Activated CD4-positive, alpha-beta T cell treated with anti-CD3 and anti-CD28 coated beads, Interleukin-2, amount 50 U/mL, for 48 hours (primary cell): Measurements from ENCODE around the gene FOXA1.

Source experiments
- DNase-seq, 2 experiments: peaks; one replicate each; pipeline ENCODE4 v3.0.0-alpha.2; 2020

The FOXA1 gene

DNA sequence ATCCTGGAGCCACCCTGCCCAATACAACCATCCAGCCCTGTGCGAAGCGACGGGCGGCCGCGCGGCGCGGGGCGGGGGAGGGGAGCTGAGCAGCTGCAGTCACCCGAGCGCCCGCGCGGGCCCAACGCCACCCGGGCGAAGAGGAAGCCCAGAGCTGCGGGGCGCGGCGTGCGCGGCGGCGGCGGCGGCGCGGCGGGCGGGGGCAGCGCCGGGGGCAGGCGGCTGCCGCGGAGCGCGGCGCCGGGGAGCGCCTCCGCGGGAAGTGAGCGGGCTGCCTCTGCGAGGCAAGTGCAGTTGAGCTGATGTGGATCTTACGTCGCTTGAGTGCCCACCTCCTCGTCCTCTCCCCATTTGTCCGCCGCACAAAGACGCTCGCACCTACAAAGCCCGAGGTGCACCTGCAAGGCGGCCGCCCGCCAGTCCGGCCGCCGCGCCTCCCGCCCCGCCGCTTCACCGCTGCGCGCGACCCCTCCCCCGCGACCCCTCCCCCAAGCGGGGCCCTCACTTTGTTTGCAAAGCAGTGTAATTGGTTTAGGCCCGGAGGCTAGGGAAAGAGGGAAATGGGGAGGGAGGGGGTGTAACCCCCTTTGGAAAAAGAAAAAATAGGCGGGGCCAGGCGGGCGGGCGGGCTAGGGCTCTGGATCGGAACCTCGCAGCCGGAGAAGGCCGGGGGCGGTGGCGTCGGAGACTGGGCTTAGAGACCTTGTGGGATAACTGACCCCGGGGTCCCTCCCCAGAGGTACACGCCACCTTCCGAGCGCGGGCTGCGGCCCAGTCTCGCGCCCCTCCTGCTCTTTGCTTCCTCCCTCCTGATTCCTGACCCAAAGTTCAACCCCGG is at the start of gene FOXA1, which contains the start of gene TTC6:
TSS of gene FOXA1 (minus strand) at position 279 of the 838 bp plus-strand sequence. CDS start at position 2, 277 bp downstream.
TSS of gene TTC6 (plus strand) at position 659 of the 838 bp plus-strand sequence. CDS start 26,436 bp downstream, outside the sequence.
- no peak for DNase-seq

DNA sequence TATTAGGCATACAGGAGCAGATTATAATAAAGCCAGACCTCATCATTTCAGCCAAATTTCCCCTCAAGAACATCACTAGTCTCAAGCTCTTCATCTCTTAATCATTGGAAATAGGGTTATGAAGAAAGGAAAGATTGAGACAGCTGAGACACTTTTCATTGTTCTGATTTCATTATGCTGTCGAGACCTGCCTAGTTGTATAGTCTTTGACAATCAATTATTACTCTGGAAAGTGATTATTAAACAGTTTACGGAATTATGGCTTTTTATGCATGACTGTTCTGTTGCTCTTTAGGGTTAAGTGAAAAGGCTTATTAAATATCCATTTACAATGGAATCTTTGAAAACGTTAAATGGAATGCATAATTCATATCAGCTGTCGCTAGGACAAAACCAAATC is 48.7 kb upstream of the FOXA1 start:
- no peak for DNase-seq

DNA sequence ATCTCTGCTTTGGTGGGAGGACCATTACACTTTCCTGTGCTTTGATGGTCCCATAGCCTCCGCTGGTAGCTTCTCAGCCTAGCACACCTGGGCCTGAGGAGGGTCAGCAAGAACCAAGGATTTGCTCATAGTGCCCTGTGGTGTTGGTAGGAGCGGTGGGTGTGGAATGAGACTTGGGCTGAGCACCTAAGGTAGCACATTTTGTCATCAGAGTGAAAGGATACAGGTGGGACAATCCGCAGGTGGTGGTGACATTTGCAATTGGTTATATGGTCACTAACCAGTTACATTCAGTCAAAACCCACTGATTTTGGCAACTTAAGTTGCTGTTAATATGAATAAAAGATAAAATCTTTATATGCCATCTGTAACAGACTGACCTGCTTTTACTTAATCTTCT is 47.1 kb upstream of the FOXA1 start:
- no peak for DNase-seq

GRCh38 chr14:37641117-37641516 is 46.1 kb upstream of the FOXA1 start:
- DNase-seq: no peak

GRCh38 chr14:37638599-37638998 is 43.5 kb upstream of the FOXA1 start:
- no peak for DNase-seq

GRCh38 chr14:37637341-37637740 is 42.3 kb upstream of the FOXA1 start:
- DNase-seq: no peak

DNA sequence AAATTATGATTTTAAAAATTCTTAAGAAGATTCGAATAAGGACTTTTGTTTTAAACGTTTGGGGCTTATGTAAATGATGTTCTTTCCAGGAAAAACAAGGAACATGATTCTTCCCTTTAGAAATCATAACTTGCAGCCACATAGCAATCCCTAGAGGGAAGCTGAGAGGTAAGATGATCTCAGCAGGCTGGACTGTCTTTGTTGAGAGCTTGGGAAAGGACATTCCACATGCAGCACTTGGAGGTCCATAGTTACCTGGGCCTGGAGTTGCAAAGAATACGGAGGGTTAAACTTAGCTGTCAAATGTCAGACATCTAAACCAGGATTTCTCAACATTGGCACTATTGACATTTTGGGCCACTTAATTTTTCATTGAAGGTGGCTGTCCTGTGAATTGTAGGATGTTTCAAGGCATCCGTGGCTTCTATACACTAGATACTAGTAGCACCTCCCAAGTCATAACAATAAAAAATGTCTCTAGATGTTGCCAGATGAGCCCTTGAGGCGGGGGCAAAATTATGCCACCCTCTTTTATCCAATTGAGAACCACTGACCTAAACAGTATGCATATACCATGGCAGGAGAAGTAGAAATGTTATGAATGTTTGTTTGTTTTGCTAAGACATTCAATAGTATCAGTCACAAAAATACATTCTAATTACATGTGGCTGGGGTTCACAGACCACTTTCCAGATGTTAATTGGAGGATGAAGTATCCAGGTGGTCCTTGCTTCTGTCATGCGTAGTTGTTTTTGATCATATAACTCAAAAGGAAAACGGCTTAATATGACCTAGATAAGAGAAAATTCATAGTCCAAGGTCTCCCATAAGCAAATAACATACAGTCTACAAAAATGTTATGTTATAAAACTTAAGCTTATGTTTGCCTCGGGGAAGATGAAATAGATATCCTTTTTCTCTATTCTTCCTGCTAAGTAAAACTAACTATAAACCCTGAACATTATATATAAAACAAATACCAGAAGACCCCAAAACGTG is 30.8 kb upstream of the FOXA1 start:
- DNase-seq: no peak

- no peak for DNase-seq
These were observed 28.9 kb upstream of the FOXA1 start for GRCh38 chr14:37623971-37624370.

DNA sequence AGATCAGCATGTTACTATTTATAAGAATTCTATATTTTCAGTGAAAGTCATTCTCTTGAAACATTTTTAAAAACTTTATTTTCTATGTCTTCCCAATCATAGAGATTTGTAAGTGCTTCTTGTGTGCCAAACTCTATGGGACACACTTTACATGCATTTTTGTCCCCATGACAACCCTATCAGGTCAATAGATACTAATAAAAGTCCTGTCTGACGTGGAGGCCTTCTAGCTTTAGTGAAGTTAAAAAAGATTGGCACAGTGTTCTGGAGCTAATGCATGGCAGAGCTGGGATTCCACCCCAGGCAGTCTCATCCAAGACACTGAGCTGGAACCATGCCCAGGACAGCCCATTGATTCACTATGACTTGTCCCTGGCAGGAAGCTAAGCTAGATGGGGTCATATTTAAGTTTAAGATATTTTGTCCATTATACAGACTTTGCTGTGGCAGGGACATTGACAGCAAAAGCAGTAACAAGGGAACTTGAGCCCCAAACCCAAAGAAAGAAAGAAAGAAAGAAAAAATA is 28.4 kb upstream of the FOXA1 start:
- no peak for DNase-seq

DNA sequence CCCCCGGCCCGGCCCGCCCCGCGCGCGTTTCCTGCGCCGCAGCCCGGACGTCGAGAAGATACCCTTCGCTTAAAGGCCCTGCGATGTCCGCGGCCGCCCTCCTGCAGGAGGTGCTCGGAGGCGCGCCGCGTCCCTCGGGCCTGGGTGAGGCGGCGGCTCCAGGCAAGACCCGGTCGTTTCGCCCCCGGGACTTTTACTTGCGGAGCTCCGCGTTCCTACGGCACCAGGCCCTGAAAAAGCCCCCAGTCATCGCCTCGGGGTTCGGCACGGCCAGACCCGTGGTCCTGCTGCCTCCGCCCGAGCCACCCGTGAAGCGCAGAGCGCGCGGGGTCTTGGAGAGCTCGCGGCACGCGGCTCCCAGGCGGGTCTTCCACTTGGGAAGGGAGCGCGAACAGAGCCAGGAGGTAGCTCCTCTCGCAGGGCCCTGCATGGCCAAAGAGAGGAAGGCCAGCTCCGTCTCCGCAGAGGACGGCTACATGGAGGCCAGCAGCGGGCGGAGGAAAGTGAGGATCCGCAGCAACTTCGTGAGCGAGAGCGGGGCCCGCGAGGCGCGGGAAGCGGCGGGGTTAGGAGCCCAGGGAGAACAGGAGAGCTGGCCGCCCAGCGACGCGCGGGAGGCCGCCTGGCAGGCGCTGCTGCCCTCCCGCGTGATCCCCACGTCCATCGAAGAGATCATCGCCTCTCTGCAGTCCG is 27.3 kb upstream of the FOXA1 start:
- DNase-seq: no peak

DNA sequence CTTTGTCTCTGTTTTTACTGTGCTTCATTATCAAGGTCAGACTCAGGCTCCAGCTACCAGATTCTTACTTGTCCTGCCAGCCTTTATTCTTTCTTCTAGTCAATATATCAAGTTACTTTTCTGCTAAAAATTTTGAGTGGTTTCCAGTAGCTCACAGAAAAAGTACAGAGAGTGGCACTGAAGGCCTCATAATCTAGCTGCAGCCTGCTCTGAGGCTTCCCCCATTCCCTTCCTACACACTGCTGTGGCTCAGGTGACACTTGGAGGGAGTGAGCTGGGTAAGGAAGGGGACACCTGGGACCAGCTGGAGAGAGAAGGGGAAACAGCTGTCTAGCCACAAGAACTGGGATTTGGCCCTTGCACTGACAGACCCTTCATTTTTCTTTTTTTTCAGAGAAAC is 25.8 kb upstream of the FOXA1 start:
- no peak for DNase-seq

DNA sequence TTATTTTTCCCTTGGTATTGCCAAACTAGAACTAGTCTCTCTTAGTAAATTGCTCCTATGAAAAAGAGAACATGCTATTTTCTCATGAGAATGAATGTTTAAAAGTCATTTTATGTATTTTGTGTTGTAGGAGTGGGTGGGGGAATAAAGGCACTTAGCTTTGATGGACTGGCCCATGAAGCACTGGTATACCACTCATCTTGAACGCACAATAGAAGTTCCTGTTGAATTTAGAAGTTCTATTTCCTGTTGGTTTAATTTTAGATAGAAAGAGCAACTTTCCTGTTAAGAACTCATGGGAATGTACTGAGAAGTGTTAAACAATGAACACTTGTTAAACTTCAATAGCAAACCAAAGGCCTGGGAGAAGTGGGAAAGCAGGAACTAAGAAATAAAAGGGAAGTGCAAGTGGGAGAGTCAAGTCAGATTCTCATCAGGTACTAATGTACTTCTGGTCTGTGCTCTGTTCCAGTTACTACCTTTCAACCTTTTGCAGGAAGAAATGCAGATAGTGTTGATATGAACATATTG is 23.5 kb upstream of the FOXA1 start:
- DNase-seq: no peak

DNA sequence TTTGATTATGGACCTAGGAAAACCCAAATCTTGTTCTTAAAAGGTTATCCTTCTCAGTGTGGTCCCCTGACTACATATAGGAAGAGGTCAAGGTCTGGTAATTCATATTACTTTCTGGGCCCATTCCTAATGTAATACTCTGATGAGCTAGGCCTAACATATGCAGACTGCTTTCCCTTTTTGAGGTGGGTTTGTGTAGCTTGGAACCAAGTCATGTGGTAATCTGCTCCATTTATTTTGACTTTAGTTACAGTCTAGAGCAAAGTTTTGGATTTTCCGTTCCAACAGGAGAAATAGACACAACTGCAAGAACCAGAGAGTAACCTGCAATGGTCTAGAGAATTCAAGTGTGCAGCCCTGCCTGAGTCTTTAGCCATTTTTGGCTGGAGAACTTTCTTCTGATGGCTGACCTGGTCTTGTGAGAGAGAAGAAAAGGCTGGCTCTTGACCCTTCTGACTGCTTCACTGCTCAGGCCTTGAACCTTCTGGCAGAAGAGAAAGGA is 22.9 kb upstream of the FOXA1 start:
- no peak for DNase-seq

GRCh38 chr14:37616853-37617252 is 21.8 kb upstream of the FOXA1 start:
- no peak for DNase-seq

DNA sequence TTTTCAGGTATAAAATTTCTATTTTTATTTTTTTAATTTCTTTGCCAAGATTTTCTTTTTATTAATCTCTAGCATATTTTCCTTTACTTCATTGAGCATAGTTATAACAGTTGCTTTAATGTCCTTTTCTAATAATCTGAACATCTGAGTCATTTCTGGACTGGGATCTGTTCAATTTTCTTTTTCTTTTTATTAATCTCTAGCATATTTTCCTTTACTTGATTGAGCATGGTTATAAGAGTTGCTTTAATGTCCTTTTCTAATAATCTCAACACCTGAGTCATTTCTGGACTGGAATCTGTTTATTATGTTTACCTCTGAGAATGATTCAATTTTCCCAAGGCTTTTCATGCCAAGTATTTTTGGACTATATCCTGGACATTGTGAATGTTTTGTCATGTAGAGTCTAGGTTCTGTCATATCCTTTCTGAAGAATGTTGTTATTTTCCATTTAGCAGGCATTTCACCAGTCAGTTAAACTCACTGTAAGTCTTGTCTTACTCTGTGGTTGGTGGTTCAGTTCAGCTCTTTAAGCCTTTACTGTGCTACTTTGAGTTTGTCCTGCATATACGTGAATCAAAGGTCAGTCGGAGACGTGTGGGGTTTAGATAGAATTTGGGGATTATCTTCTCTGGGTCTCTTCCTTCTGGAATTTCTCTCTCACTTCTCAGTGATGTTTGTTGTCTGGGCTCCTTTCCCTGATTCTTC is 20.7 kb upstream of the FOXA1 start:
- no peak for DNase-seq

DNA sequence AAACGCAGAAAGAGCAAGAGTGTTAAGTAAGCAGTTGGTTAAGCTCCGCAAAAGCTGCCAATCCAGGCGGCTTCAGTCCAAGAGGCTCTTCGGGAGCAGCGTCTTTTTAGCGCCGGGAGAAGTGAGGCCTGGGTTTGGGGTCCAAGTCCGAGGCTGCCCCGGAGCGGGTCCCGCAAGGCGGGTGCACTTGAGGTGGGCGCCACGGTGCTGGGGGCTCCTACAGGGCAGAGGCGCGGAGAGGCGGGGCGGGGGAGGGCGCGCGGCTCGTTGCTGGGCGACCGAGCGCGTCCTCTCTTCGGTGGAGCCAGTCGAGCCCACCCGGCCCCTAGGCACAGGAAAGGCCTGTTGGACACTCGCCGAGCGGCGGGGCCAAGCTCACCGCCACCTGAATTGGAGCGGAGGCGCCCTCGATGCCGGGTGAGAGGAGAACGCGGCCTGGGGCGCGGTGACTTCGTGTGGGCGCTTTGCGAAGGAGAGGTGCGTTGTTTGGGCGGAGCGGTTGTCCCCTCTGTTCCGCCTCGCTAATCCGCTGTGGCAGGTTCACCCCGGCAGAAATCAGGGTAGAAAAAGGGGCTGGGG is 16.0 kb upstream of the FOXA1 start:
- DNase-seq: no peak

- DNase-seq: no peak
These were observed 13.6 kb upstream of the FOXA1 start for GRCh38 chr14:37608649-37609048.

DNA sequence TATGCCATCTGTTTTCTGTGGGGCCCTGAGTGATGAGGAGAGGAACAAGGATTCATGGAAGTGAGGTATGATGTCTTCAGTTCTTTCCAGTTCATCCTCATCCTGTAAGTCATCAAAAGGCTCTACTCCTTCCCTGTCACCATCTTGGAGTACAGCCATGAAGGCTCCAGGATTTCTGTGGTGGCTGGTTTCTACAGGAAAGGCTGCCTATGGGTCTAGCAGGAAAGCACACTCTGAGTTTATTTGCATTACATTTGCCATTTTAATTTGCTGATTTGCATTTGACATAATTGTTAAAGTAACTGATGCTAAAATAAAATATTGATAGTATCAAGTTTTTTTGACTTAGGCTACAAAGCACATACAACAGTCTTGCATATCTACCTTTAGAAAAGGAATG is 11.6 kb upstream of the FOXA1 start:
- no peak for DNase-seq

GRCh38 chr14:37603688-37604251 is 8.7 kb upstream of the FOXA1 start:
- DNase-seq: no peak

DNA sequence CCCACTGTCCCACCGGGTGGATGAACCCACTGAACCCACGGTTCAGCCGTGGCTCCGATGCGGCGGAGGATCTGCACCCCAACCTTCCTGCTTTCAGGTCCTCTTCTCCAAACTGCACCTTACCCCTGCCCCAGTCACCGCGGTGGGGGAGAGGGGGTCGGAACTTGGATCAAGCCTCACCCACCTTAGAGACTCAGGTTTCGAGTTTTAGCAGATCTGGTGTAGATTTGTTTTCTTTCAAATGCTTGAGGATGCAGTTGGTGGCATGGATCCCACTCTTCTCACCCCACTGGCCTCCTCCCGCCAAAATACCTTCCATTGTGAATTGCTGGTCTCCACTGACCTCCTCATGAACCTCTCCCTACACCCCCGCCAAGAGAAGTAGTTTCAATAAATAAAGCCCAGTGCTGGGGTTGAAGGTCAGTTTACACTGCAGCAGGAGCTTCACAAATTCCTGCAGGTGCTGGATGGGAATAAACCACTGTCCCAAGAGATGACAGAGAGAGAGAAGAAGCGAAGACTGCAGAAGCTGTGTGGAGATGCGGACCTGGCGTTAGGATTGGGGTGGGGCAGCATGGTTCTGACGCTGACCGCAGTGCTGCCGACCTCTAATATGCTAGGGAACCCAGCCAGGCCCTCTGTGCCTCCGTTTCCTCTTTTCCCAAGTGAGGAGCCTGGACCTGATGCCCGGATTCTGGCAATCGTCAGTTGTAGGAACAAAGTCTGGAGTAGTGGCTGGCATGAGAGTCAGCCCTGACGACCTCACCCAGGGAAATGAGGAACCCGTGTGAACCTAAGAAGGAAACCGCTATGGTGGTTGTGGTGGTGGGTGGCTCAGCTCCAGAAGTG is 7.8 kb upstream of the FOXA1 start:
- DNase-seq: no peak
